HG03565 (cell line): ENCODE measurements around the gene DIP2C.

Experiments
- ATAC-seq: cut with Tn5 transposase; IDR thresholded peaks from one replicate; pipeline ENCODE4 v1.9.1; 2021; ENCODE audit warnings: mild to moderate bottlenecking, moderate library complexity; ENCODE audit not compliant: unreplicated experiment

The DIP2C gene

GRCh38 chr10:508726-509125 is 180.7 kb downstream of the DIP2C start:
- ATAC-seq, result no peak

GRCh38 chr10:507908-508444 is 181.5 kb downstream of the DIP2C start:
- ATAC-seq, result no peak

- no peak for ATAC-seq
Measured at GRCh38 chr10:507355-507699, 182.1 kb downstream of the DIP2C start.

GRCh38 chr10:506451-507354 is 182.8 kb downstream of the DIP2C start:
- no peak for ATAC-seq

- no peak for ATAC-seq
Measured at GRCh38 chr10:505419-505818, 184.0 kb downstream of the DIP2C start.

GRCh38 chr10:504806-505205 is 184.7 kb downstream of the DIP2C start:
- ATAC-seq, result no peak

- no peak for ATAC-seq
Measured at GRCh38 chr10:504121-504611, 185.3 kb downstream of the DIP2C start.

- ATAC-seq, result no peak
Measured at GRCh38 chr10:501596-501995, 187.9 kb downstream of the DIP2C start.

- no peak for ATAC-seq
Measured at GRCh38 chr10:500876-501275, 188.6 kb downstream of the DIP2C start.

- ATAC-seq, result no peak
Measured at GRCh38 chr10:499991-500390, 189.5 kb downstream of the DIP2C start.

GRCh38 chr10:498760-499435 is 190.6 kb downstream of the DIP2C start:
- no peak for ATAC-seq

- ATAC-seq, result no peak
Measured at GRCh38 chr10:497898-498451, 191.5 kb downstream of the DIP2C start.

GRCh38 chr10:497289-497688 is 192.2 kb downstream of the DIP2C start:
- ATAC-seq, result no peak

GRCh38 chr10:494556-494955 is 194.9 kb downstream of the DIP2C start:
- no peak for ATAC-seq

- ATAC-seq, result no peak
Measured at GRCh38 chr10:494149-494542, 195.3 kb downstream of the DIP2C start.

- ATAC-seq, result no peak
Measured at GRCh38 chr10:493391-494148, 195.9 kb downstream of the DIP2C start.

- no peak for ATAC-seq
Measured at GRCh38 chr10:492836-493235, 196.6 kb downstream of the DIP2C start.

GRCh38 chr10:491667-492424 is 197.6 kb downstream of the DIP2C start:
- ATAC-seq, result no peak

GRCh38 chr10:490891-491571 is 198.4 kb downstream of the DIP2C start:
- ATAC-seq, result no peak

GRCh38 chr10:490256-490655 is 199.2 kb downstream of the DIP2C start:
- ATAC-seq, result no peak
